HG02870 (cell line): Measurements from ENCODE around the gene SIK3.

Experiments
- ATAC-seq: cut with Tn5 transposase; IDR thresholded peaks from one replicate; pipeline ENCODE4 v1.9.1; 2021; ENCODE audit warnings: mild to moderate bottlenecking, moderate library complexity; ENCODE audit not compliant: unreplicated experiment

SIK3 gene

GRCh38 chr11:116870054-116870453 lies 228.2 kb downstream of the SIK3 start:
- ATAC-seq: no peak

DNA sequence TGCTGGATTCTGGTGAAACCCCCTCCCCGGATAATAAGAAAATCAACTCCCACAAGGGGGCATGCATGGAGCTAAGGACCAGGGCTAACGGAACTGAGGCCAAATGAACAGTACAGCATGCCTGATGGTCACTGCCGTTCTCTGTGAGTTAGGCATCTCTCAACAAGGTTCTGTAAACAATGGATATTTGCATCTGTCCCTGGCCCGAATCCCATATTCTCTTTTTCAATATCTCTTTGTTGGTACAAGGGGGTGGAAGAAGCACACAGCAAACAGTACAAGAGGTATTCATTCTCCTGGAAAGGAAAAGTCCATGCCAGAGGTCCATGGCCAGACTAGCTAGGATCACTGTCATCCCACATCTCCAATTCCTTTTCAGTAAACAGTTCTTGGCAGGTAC lies 228.6 kb downstream of the SIK3 start:
- no peak for ATAC-seq

DNA sequence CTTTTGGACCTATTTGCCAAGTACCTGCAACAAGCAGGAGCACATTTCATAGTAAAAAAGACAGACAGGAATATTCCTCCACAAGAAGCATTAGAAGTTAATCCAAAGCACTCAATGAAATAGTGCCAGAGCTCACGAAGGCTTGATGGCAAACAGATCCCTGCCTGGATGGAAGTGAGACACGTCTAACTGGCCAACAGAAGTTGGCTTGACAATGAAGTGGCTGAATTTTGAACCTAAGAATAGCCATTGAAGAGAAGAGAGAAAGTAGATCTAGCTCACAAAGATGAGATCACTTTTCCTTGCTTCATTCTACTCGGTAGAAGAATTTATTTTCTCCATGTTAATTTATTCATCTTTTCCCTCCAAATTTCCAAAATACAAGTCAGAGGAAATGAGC lies 230.2 kb downstream of the SIK3 start:
- no peak for ATAC-seq

GRCh38 chr11:116867619-116868018 lies 230.6 kb downstream of the SIK3 start:
- no peak for ATAC-seq

GRCh38 chr11:116866804-116867455 lies 231.3 kb downstream of the SIK3 start:
- no peak for ATAC-seq

- no peak for ATAC-seq
Measured at GRCh38 chr11:116865696-116866095, 232.5 kb downstream of the SIK3 start.

DNA sequence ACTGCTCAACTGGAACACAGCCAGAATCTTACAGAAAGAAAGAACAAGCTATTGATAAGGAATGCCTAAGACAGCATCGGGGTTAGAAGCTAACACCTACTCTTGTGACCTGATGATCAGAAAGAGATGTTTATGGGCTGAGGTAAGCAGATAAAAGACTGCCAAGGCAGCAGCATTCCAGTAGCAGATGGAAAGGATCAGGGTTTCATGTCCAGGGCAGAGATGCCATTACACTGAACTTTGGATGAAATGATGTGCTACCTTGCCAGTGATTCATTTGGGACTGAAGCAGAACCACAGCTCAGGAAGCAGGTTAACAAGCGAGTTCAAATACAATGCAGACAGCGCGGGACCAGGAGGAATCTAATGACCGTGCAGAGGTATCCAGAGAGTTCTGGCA lies 233.7 kb downstream of the SIK3 start:
- no peak for ATAC-seq

DNA sequence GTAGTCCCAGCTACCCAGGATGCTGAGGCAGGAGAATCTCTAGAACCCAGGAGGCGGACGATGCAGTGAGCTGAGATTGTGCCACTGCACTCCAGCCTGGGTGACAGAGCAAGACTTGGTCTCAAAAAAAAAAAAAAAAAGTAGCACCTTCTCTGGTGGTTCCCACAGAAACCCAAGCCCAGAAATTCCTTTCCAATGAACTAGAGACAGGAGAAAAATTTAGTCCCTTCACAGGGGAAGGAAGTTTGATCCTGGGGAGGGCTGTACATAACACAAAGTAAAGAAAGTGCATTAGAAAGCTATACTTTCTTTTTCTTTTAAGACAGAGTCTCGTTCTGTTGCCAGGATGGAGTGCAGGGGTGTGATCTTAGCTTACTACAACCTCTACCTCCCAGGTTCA lies 235.3 kb downstream of the SIK3 start:
- ATAC-seq: no peak

DNA sequence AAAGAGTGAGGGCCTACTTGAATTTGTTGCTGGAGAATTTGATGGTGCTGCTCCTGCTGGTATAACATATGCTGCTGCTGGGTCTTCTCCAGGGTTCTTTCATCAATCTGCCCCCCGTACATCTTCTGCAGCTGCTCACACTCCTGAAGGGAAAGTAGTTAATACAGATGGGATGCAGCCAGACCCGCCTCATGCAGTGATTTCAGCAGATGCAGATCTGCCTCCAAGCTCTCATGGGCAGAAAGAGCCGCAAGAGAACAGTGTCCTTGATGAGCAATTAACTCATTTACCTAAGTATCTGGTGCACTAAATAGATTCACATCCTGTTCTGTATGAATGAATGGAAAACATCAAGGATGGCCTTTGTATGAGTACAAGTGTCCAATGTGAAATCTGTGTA lies 236.0 kb downstream of the SIK3 start:
- ATAC-seq: no peak

GRCh38 chr11:116861539-116861938 lies 236.7 kb downstream of the SIK3 start:
- no peak for ATAC-seq

DNA sequence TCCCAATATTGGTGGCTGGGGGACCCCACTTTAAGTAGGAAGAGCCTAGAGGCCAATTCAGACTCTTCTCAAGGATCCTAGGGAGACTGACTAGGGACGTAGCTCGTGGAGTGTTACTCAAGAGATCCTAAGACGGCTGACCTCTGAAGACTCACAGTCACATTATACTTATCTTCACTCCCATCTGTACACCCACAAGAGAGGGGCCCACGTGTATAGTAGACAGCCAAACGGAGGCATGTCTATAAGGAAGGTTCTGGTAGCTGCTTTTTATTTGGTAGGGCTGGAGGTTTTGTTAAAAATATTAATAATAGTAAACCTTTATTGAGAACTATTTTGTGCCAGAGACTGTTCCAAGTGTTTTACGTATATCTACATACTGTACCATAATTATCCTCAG lies 237.9 kb downstream of the SIK3 start:
- ATAC-seq: no peak

DNA sequence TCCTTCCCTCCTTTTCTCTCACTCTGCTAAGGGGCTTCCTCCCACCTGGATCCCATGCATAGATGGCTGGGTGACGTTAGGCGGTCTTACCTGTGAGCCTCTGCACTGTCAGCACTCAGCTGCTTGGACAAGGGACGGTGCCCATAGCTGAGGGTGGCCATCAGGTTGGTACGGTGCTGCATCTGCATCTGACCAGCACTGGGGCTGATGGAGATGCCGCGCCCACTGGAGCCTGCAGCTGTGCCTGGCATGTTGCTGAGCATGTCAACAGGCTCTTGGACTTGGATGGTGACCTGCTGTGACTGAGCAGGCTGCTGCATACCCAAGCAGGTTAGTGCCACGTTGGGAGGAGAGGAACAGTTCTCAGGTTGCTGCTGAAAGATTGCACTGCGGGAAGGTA lies 239.1 kb downstream of the SIK3 start:
- ATAC-seq: no peak

GRCh38 chr11:116857936-116858335 lies 240.3 kb downstream of the SIK3 start:
- ATAC-seq: no peak

DNA sequence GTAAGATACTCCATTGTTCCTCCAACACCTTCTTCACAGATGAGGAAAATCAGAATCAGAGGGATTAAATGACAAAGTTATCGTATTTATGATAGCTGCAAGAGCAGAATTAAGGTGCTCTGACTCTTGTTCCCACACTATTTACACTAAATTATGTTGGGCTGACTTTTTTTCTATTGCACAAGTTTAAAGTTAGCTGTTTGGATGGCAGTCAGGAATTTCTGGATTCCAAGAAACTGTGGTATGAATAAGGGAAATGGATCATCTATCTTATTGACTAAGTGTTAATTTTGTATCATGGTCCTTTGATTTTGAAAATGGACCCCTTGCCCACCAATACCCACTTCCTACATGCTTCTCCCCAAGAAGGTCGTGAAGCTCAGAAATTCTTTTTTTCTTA lies 240.9 kb downstream of the SIK3 start:
- no peak for ATAC-seq

DNA sequence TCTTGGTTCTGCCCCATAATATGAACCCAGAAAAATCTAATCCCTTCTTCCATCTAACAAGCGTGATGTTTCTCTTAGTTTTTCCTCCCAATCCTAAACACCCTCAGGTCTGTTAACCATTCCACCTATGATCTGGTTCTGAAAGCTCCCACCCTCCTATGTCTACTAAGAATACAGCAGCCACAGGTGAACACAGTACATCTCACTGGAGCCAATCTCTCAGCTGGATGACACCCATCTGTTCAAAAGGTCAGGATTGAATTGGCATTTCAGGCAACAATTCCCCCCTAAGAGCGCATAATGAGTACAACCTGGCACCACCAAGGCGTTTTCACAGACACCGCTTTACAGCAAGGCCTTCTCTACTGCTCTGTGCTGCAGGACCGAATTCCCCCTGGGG lies 241.8 kb downstream of the SIK3 start:
- no peak for ATAC-seq

GRCh38 chr11:116855413-116855812 lies 242.8 kb downstream of the SIK3 start:
- ATAC-seq: no peak

DNA sequence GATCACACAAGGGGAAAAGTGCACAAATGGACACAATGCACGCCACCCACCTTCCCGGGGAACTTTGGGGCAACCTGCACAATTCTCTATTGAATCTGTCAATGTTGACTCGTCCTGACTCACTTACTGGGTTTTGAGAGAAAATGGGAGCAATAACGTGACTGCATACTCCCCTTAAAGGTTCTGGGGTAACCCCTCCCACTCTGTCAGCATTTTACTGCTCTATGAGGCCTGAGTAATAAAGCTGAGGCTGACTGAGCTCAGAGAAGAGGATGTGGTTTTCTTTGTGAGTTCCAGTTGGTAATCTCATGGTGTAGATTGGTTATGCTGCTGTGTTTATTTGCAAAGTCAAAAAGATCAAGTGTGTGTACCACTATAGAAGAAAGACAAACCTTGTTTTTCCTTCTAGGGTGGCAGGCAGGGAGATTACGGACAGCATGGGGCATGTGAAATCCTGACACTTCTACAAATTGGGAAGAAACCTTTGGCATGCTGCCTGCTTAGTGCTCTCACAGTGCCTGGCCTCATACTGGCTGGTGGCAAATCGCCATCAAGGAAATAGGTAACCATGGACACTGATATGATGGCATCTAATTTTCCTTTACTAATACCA lies 244.7 kb downstream of the SIK3 start:
- peak; percentile 96 for ATAC-seq

DNA sequence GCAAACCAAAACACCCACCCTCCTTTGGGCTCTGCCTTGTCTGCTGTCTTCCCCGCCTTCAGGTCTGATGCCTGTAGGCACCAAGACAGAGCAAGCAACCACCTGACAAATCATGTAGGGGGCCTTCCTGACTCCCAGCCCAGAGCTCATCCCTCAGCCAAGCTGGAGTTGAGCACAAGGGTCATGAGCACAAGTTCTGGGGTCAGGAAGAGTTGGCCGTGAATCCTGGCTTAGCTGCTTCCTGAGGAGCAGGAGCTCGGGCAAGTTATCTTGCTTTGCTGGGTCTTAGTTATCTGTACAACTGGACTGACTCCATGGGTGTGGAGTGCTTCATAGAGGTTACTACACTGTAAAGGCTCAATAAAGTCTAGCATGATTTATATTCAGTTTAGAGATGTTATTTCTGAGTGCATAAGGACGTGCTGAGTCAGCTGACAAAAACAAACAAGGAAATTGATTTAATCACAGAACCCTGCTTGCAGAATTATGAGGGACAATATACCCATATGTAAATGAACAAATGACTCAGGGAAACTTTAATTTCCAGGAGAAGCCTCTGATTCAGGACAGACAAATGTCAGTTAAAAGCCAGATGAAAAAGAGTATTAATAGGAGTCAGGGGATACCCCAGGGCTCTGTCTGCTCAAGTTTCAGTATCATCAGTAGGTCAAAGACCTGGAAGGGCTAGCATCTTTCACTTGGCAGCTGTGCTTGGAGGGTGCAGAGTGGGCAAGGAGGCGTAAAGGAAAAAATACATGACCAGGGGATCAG lies 245.8 kb downstream of the SIK3 start:
- no peak for ATAC-seq

DNA sequence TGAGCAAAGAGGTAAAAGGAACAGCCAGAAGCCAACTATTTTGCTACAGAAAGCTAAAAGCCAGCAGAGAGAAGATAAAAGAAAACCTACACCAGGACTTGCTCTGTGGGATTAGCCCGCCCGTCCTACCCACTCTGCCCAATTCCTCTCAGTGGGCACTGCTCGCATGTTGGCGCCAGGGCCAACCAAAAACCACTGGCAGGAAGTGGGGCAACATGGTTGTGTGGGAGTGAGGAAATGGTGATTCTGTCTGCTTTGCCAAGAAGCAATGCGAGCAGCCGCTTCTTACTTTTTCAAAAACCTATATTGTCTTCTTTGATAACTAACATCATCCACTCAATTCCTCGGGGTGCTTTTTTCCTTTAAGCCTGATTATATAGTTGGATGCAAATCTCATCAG lies 246.6 kb downstream of the SIK3 start:
- ATAC-seq: no peak

DNA sequence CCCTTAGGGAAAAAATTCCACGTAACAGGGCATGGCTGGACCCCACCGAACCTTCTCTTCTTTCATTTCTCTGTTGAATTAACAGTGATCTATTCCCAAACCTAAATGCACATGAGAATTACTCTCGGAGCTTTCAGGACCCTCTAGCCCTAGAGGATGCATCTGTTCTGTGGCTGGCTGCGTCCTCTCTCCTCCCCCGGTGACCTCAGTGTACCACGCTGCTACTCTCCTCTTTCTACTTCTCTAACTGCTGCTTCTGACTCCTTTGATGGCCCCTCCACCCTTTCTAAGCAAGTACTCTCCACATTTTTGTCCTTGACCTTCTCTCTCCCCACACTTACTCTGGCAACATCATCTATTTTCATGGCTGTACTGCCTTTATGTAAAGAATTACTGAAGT lies 248.7 kb downstream of the SIK3 start:
- no peak for ATAC-seq

- ATAC-seq: no peak
Measured at GRCh38 chr11:116849060-116849459, 249.2 kb downstream of the SIK3 start.

- no peak for ATAC-seq
Measured at GRCh38 chr11:116847612-116848011, 250.6 kb downstream of the SIK3 start.
